NCI-H748 (cell line): Measurements from ENCODE around the gene RIN3.

ENCODE experiments used
- DNase-seq: peaks from one replicate; lab custom pipeline; 2025; ENCODE audit not compliant: unreplicated experiment; lab: John Stamatoyannopoulos, UW

Gene RIN3

DNA sequence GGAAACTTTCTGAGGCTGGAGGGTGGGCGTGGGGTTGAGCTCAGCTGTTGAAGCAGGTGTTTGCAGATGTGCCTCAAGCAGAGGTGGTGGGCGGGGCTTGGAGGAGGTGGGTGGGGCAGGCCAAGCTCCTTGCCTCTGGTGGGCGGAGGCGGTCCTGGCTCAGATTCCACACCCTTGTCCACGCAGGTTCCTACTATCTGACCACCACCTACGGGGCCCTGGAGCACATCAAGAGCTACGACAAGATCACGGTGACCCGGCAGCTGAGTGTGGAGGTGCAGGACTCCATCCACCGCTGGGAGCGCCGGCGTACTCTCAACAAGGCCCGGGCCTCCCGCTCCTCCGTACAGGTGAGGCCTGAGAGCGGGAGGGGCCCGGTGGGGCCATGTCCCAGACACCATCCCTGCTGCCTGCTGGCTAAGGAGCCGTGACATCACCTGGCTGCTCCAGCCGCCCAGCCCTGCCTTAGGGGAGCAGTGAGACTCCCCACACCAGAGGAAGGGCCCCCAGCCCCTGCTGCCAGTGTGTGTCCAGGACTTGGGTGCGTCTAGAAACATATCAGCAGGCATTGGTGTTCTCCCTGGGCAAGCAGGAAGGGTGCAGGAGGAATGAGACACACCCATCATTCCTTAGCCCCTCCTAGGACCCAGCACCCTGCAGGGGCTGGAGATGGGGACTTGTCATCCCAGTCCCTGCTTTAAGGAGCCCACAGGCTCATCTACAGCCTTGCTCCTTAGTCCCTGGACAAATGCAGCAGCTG, 171.4 kb downstream of the RIN3 start:
- peak; percentile 33 for DNase-seq

DNA sequence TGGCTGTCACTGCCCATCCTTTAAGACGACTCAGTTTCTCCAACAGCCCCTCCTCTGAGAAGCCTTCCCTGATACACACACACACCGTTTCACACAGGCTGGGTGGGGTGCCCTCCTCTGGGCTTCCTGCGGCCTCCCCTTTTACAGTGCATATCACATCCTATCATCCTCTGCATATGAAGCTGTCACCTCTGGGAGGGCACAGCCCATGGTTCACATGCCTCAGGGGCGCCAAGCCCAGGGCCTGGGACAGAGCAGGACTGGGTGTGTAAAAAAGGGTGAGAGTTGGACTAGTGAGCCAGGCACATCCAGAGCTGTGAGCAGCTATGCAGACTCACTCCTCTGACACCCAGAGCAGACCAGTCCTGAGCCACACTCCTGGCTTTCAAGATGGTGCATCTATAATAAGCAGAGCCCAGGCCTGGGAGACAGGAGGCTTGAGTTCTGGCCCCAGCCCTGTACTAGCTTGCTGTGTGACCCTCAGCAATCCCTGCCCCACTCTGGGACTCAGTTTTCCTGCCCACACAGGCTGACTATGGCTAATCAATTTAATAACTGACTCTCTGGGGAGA, 172.3 kb downstream of the RIN3 start:
- no peak for DNase-seq

DNA sequence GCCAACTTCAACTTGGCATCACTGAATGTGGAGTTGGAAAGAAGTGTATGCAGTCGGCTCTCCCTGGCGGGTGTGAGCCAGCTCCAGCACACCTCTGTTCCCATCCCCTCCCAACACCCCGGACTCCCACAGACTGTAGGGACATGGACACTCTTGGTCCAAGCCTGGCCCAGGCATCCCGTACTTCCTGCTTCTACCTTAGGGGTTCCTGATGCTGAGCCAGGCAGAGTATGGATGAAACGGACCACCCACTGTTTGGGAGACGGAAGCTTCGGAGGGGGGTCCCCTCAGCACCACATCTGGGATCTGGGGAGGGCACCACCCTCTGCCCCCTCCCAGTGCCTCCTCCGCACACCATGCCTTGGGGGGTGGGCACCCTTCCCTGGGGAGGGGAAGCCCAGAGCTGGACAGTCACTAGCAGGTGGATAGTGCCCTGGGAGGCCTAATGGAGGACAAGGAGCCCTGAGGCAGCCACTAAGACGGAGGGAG, 172.9 kb downstream of the RIN3 start:
- DNase-seq: no peak

DNA sequence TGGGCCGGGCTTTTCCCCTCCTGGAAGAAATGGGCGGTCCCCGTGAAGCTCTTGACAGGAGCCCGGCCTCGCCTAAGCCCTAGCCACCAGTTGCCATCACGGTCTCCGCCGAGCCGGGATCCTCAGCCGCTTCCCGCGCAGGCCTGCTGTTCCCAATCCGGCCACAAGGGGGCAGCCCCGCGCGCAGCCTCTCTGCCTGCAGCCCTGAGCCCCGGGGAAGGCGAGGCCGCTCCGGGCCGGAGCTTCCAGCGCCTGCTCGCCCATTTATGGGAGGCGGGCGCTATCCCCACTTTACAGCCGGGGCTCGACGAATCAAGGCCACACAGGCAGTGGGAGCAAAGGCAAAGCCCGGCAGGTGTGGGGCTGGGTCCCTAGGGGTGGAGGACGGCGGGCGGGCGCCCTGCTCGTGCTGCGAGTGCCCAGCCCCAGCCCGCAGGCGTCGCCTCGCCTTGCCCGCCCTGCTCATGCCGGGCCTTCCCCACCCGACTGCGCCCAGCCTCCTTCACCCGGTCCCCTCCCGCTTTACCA, 173.4 kb downstream of the RIN3 start:
- peak; percentile 90 for DNase-seq

DNA sequence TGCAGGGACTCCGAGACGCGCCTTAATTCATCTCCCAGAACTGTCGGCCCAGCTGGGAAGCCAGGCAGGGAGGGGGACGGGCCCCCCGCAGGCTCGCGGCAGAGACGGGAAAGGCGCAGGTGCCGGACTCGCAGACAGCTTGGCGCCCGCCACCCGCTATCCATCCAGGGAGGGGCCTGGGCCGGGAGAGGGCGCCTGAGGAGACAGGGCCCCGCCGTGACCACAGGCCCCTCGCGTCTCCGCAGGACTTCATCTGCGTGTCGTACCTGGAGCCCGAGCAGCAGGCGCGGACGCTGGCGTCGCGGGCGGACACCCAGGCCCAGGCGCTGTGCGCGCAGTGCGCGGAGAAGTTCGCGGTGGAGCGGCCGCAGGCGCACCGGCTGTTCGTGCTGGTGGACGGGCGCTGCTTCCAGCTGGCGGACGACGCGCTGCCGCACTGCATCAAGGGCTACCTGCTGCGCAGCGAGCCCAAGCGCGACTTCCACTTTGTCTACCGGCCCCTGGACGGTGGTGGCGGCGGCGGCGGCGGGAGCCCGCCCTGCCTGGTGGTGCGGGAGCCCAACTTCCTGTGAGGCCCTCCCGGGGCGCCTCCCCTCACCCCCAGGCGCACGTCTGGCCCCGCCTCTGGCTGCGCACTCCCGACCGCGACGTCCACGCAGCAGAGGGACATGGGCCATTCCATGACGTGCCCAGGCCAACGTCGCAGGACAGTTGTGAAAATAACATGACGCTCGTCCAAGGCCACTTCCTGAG, 174.3 kb downstream of the RIN3 start:
- DNase-seq: peak; percentile 93

DNA sequence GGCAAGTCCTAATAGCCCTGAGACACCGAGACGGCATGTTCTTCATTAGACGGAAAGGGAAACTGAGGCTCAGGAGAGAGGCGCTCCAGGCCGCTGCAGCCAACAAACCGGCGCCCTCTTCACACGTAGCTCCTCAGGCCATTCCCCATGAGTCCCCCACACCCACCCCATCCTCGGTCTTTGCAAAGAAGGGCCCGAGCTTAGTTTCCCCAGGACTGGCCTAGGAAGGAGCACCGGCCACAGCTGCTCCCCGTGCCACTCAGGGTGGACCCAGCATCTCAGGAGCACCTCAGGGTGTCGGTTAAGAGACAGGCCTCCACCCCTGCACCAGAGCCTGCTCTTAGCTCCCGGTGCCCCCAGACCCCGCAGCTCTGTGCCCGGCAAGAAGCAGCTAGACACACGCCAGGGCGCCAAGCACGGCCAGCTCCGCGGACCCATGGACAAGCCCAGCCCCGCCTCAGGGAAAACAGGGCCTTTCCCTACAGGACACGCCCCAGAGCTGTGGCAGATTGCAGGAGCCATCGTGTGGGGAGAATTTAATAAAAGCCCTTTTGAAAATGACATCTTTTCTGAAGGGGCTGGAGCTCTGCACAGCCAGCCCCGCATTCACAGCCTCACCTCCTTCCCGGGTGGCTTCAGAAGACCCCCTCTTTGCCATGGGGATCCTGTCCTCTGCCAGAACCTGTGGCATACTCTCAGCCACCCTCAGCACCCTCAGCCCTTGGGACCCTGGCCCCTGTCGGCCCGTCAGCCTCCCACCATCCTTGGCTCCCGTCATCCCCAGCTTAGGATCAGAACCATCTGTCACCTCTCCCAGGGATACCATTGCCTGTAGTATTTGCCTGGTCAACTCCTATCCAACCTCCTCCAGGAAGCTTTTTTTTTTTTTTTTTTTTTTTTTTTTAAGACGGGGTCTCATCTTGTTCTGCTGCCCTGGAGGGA, 175.1 kb downstream of the RIN3 start:
- peak; percentile 88 for DNase-seq

DNA sequence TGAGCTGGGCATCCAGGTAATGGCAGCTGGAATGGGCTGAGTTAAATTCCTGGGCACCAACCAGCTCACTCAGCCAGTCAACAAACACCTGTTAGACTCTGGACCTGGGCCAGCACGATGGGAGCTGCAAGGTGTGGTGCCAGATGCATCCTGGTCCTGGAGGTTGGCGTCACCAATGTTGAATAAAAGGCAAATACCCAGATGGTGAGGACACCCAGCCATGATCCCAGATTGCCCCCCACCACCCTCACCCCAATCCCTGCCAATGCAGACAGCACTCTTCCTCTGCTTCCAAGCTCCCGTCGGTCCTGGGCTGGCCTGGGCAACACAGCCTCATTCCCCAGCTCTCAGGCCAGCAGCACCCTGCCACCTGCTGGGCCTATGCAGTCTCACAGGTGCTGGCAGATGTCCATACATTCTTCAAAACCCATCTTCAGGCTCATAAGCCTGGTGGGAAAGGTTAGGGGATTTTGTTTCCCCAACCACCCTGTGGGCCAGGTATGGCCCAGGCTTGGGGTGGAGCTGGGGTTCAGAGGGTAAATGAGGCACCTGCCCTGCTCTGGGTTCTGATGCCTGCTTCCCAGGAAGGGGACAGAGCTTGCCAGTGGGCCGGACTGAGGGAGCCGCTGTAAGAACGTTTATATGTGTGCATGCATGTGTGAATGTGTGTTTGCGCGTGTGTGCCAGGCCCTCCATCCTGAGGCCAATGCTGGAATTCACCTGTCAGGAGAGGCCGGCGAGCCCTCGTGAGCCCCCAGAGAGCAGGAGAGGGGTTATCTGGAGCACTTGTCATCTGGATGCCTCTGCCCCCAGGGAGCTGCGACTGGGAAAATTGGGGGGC, 176.8 kb downstream of the RIN3 start:
- peak; percentile 26 for DNase-seq

DNA sequence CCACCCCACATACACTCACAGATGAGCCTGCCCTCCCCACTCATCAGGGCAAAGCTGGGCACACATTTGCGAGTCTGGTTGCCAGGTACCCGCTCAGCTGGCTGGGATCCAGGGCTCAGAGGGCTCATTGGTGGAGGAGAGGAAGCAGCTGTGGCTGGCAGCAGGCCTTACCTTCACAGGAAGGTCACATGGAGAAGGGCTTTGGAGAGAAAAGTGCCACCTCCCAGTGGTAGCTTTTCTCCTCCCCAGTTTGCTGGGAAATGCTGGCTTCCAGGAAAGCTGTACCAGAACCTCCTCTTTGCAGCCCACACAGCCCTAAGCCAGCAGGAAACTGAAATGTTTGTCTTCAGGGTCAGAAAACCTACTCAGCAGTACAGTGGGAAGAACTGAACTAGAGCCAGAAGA, 179.2 kb downstream of the RIN3 start:
- peak; percentile 88 for DNase-seq

DNA sequence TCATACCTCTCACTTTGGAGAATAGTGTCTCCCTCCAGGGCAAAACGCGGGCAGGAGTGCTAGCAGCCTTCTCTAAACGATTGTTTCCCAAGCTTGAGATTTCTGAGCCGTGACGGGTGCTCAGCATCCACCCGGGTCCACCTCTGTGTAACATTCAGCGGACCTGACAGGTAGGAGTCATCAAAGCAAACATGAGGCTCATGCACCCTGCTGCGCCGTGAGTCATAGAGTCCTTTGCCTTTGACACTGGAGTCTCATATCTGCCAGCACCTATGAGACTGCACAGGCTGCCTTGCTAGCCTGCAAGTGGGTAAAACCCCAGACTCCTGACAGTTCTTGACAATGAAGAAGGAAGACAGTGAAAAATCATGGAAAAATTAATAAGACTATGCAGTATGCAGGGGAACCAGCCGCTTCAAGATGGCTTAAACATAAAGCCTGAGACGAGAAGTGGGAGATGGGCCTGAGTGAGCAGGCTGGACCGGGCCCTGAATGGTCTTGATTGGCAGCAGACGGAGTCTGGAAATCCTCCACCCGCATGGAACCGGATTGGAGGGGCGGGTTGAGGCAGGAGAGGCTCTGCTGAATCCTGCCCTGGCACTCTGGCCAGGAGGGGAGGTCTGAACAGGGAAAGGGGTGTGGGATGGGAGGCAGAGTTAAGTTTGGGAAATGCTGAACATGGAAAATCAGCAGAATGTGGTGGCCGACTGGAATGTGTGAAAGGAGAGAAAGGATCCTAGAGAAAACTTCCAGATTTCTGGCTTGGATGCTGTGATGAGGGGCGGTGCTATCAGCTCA, 180.6 kb downstream of the RIN3 start:
- DNase-seq: peak; percentile 34

DNA sequence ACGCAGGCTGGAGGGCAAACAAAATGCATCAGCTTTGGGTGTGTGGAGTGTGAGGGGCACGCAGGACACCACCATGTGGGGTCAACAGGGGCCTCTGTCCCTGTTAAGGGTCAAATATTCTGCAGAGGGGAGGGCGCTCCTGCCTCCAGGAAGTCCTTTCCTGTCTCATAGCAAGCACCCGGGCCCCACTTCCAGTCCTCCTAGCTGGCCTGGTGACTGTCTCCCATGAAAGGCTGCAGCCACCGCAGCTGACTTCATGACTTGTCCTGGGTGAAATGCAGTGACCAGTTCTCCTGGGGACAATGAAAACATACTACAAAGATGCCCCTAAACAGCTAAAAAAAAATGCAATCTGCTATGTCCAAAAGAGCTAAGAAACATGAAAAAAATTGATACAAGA, 181.2 kb downstream of the RIN3 start:
- DNase-seq: no peak

DNA sequence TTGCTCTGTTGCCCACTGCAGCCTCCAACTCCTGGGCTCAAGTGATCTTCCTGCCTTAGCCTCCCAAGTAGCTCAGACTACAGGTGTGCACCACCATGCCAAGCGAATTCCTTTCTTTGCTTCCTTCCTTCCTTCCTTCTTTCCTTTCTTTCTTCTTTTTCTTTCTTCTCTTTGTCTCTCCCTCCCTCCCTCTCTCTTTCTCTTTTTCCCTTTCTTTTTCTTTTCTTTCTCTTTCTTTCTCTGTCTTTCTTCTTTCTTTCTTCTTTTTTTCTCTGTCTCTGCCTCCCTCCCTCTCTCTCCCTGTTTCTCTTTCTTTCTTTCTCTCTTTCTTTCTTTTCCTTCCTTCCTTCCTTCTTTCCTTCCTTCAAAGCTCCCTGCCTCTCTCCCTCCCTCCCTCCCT, 182.0 kb downstream of the RIN3 start:
- no peak for DNase-seq

DNA sequence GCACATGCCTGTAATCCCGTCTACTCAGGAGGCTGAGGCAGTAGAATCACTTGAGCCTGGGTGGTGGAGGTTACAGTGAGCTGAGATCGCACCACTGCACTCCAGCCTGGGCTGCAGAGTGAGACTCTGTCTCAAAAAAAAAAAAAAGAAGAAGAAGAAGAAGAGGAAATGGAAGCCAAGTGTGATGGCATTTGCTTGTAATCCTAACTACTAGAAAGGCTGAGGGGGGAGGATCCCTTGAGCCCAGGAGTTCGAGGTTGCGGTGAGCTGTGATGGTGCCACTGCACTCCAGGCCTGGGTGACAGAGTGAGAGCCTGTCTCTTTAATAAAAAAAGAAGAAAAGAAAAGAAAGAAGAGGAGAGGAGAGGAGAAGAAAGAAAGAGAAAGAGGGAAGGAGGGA, 182.8 kb downstream of the RIN3 start:
- no peak for DNase-seq

DNA sequence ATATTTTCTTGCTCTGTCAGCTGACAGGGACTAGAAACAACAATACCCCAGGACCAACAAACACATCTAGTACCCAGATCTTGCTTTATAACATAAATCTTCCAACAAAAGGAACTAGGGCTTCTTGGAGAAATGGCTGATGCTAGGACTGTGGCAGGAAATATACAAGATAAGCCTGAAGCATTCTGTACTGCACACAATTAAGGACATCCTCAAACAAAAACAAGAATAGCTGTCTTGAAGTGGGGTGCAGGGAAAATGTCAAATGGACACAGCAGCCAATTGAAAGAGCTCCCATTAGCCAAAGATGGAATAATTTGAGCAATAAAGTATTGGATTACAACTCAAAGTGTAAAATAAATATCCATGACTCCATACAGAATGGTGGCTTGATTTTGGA, 184.8 kb downstream of the RIN3 start:
- peak; percentile 35 for DNase-seq

DNA sequence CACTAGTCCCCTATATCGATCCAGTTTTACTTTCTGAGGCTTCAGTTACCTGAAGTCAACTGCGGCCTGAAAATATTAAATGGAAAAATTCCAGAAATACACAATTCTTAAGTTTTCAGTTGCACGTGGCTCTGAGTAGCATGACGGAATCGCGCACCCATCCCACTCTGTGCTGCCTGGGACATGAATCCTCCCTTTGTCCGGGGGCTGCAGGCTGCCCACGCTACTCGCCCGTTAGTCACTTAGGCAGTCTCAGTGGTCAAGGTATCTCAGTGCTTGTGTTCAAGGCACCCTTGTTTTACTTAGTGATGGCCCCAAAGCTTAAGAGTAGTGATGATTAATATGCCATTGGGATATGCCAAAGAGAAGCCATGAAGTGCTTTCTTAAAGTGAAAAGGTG, 188.2 kb downstream of the RIN3 start:
- no peak for DNase-seq

DNA sequence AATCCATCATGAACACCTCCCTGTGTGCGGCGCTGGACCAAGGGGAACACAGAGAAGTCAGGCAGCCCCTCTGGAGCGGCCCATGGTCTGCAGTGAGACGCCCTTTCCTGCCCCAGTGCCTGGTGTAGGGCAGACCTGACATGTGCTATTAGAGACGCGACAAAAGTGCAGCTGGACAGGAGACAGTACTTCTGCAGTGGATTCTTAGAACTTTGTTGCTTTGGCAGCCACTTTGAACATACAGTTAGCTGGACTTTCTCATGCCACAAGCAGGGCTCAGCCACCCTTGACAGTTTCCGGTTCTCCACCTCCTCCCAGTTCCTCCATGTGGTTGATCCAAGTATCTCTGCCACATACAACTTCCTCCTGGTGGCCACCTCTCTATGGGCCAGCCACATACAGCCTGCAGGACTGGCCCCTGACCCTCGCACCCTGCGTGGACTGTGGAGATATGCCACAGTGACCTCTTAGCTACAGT, 188.9 kb downstream of the RIN3 start:
- DNase-seq: no peak

DNA sequence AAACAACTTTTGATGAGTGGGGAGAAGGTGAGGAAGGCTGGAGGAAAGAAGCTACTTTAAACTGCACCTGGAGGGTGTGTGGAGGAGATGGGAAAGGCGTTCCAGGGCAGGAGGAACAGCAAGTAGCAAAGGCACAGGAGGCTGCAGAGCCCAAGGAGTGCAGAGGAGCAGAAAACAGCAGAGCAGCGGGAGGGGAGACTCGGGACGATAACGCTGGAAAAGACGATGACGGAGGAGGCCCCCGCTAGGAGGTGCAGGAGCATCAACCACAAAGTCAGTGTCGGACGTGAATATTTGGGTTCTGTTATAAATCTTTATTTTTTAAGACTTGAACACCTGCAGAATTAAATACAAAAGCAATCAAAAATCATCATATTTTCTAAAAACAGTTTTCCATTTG, 189.9 kb downstream of the RIN3 start:
- DNase-seq: no peak

DNA sequence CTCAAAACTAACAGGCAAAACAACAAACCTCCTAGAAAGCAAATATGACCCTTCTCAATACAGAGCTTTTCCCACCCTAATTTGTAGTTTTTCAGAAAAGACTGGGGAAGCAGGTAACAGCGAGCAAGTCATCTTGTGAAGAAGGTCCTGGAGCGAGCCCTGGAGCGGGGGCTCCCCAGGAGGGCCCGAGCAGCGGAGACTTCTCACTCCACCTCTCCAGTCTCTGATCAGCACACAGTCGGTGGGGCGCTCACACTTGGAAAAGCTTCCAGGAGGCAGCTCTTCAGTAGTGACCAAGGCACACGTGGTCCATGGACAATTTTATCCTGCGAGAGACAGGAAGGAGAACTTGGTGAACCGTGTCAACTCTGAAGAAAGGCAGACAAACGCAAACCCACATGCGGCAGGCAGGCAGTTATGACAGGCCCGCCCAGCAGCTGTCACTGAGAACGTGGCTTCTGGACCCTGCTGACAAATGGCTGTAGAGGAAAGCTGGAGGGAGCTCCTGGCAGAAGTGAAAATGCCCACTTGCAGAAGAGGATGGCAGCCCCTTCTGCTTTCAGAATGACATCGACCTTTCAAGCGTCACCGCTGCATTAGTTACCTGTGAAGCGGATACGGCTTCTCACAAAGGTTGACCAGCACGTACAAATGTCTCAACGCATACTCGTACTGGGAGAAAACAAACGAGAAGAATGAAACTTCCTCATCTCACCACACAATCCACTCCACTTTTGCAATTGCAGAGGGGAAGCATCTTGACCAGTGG, 190.6 kb downstream of the RIN3 start:
- DNase-seq: no peak

DNA sequence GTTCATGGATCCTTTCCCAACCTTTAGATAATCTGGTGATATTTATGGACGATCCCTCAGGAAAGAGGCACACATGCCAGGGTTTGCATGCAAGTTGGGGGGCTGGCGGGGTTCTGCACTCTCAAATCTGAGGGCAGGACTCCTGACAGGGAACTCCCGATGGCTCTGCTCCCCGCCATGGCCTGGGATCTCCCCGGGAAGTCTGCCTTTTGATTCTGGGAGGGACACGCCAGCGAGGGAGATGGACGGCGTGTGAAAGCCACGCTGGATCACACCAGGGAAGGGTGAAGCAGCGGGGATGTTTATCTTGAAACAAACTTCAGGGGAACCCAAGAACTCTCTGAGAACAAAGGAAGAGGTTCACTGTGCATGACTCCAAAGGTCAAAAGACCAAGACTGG, 191.2 kb downstream of the RIN3 start:
- no peak for DNase-seq
